ENCODE measurements around the gene CSF3.

- TF ChIP-seq SUZ12 (IDR thresholded peaks at IDR 0.05; ENCODE audit: extremely low read depth, insufficient read depth, insufficient read length): no peak
- TF ChIP-seq ZNF274 (IDR thresholded peaks at IDR 0.05; ENCODE audit: low read depth, low read length): no peak
These were observed 6.3 kb downstream of the CSF3 start for GRCh38 chr17:40021451-40021971.

All from NT2/D1 (cell line).